Hematopoietic multipotent progenitor cell treated with erythropoietin and hydrocortisone succinate and interleukin-3 and kit ligand, for 15 days (in vitro differentiated cells): Measurements from ENCODE around the gene NOX3.

Source experiments
- DNase-seq: peaks from one replicate; pipeline ENCODE4 v3.0.0-alpha.2; 2015; ENCODE audit warnings: low spot score

The NOX3 gene

GRCh38 chr6:155434829-155435423, 20.7 kb downstream of the NOX3 start:
- DNase-seq = no peak

DNA sequence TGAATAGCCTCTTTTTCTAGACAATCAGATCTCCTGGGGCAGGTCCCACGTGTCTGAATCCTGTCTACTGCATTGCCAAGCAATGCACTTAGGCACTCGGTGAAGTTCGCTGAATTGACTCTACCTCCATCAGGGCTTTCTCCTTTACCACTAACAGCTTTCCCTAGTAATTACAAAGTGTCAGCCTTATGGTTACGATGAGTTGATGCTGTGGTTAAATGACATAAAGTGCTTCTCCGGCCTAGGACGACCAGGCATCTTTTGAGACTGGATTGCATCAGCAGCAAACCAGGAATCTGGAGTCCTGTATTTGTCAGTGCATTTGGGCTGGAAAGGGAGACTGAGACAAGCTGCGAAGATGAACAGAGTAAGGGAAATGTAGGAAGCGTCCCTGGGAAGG, 21.5 kb downstream of the NOX3 start:
- no peak for DNase-seq

DNA sequence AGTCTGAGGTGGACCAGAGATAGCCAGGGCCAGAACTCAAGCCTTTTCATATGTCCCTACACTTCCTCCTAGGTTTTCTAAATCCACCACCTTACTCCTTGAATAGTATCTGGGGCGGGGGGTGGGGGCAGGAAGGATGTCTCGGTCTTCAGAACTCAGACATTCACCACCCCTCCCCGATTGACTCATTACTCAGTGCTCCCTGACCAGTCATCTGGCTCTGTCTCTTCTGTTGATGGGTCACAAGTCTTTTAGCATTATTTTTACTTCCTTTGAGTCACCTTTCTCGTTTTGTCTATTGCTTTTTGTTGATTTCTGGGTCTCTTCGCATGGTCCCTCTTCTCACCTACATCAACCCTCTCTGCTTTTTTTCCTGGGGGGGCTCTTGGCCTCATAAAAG, 23.3 kb downstream of the NOX3 start:
- no peak for DNase-seq

DNA sequence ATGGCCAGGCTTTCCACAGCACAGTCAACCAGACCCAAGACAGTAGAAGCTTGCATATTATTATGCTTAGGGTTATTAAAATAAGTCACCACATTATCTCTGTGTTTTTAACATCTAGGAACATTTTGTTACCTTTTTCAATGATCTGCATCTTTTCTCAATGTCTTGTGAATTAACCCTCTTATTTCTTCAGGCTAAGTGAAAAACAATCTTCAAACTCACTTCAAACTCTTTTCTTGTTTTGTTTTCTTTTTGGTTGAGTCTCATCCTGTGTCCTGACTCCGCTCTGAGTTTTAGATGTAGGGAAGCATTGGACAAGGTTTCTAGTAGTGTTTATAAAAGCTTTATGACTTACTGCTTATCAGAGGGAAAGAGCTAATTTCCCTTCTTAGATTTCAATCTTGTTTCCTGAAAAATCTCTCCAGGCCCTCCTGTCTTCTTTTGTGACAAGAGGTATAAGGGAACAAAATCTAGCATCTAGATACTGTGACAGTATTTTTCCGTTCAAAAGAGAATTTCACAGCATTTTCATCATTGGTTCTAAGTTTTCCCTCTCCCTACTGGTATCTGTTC, 26.2 kb downstream of the NOX3 start:
- no peak for DNase-seq

DNA sequence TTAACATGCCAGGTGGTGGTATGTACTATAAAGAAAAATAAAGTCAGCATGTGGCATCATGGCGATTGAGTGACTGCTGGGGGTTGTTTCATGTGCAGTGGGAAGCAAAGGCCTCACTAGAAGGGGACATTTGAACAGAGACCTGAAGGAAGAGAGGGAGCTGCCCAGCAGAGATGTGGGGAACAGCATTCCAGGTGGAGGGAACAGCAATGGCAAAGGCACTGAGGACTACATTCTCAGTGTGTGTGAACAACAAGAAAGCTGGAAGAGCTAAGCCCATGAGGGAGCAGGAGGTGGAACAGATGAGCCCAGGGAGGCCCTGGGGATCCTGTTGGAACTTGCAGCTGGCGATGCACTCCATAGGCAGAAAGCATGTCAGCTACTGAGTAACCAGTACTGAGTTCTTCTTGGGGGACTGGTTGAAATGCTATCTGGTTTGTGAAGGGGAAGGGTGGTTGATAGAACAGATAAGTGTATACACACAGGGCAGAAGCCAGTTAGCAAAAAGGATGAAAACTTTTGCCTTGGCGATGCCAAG, 29.2 kb downstream of the NOX3 start:
- no peak for DNase-seq

GRCh38 chr6:155424181-155424580, 31.5 kb downstream of the NOX3 start:
- DNase-seq = no peak

DNA sequence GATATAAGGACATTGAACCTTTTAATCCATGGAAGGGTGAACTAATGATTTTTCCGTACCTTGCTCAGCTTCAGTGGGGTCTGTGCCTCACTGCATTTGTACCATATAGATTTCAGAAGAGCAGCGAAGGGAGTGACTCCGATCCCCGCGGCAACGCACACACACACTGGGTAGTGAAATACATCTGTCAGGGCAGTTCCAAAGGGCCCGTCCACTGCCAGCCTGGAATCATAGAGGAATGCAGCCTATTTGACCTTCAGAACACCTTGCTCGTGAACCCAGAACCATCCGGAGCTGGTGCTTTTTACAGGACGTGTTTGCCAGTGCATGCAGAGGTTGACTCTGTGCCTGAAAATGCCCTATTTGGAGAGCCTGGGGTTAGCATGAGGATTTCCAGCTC, 33.0 kb downstream of the NOX3 start:
- no peak for DNase-seq

DNA sequence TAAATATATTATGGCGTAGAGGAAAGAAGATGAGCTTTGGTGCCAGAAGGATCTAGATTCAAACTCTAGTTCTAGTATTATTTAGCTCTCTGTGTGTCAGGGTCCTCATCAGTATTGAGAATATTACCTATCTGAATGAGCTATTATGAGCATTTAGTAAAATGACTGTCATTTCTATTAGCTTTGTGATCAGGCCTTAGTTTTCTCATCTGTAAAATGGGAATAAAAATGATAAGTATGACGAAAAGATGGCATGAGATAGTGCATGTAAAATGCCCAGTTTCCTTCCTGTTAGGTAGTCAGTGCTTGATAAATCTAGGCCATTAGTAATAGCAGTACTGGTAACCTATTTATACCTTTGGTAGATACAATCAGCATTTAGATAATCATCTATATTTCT, 35.1 kb downstream of the NOX3 start:
- no peak for DNase-seq

DNA sequence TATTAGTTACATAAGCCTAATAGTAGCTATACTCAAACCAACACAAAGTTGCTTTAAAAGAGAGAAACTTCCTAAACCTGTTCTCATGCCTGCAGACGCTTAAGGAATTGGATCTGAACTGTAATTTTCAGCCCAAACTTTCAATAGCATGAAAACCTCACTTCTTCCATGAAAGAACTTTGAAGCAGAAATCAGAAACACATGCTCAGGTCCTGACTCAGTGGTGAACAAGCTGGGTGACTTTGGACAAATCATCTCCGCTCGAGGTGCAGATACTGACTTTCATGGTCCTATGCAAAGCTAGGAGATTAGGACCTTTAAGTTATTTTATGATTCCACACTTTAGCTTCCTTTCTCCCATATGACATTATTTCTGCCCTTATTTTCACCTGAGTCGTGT, 36.5 kb downstream of the NOX3 start:
- DNase-seq = no peak

DNA sequence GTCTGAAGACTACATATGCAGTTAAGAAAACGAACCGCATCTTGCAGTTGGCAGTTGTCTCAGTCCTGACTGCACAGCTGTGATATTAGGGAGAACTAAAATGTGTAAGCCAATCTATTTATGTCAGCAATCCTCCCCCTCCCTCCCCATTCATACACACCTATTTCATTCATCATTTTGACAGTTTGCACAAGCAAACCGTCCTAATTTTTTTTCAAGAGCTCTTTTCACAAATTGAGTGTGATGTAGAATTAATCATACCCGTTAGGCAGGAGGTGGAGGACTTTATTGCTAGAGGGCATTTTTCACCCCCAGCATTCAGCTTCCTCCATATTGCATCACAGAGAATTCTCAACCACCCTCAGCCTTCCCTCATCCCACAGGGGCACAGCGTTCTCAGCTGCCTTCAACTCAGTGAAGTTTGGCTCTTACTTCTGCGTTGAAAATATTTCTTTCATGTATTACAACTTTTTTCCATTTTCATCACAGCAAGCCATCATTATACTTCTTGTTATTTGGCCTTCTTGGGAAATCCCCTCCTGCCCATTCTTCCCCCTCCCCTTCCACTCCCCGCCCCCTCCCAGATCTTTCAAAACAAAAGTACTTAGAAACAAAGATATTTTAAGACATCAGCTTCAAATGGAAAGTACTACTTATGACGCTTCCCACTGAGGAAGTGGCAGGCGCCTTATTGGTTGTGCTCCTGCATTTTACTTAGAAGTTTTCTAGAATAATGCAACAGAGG, 37.5 kb downstream of the NOX3 start:
- DNase-seq = no peak

- DNase-seq = no peak
Observed at GRCh38 chr6:155417454-155417853, 38.2 kb downstream of the NOX3 start.

GRCh38 chr6:155415953-155416352, 39.7 kb downstream of the NOX3 start:
- no peak for DNase-seq

DNA sequence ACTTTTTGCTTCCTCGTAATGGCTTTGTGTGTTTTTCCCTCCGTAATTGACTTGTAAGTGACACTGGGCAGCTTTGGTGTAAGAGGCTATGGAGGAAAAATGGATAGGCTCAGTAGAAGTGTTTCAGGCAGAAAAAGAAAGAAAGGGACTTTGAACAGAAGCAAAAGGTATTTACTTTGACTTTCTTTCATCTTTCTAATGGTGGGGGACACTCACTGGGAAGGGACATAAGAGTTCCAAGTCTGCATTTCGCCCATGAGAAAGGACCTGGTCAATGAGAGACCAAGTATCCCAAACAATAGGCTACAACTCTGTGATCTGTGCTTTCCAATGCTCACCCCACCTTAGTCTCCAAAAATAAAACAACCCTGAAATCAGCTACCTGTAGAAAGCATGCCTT, 41.6 kb downstream of the NOX3 start:
- no peak for DNase-seq

DNA sequence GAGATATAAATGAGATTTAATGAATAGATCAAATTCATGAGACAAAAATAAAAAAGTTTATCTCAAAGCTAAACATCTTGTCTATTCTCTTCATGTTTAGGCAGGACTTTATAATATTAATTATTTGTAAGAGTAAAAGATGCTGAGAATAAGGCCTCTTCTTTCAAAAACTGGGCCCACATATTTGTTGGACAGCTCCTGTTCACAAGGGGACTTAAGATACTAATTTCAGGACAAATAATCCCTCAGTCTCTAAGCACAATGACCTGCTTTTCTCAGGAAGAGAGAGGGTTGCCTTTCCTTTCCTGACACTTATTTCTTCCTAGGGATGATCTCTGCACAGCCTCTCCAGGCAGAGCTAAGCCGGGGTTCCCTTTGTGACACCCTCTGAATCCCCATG, 43.3 kb downstream of the NOX3 start:
- DNase-seq = no peak

GRCh38 chr6:155411154-155412052, 44.2 kb downstream of the NOX3 start:
- no peak for DNase-seq

DNA sequence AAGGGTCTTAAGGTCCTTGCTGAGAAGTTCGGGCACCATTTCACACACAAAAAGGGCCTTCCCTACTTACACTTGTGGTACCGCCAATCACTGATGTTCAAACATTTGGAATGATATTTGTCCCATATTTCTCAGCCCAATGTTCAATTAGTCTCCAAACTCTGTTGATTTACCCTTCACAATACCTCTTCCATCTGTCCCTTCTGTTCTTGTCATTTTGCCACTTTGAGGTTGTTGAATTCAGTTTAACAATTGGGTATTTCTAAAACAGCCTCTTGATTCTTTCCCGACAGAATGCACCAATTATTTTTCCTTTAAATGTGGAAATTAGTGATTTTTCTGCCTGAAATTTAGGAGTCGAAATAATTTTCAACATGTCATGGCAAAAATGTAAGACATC, 46.2 kb downstream of the NOX3 start:
- DNase-seq = no peak

DNA sequence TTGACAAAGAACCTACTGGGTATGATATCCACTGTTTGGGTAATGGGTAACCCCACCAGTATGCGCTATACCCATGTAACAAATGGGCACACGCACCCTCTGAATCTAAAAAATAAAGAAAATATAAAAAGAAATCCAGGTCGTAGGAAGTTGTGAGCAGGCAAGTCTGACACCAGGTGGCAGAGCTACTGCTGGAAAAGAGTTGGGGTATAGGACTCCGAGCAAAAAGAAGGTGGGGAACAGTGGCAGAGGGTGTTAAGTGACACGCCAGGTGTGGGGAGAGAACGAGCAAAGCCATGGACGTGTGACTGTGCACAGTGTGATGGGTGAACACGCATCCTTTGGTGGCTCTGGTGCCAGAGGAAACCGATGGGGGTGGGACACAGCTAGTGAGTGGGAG, 46.7 kb downstream of the NOX3 start:
- no peak for DNase-seq

DNA sequence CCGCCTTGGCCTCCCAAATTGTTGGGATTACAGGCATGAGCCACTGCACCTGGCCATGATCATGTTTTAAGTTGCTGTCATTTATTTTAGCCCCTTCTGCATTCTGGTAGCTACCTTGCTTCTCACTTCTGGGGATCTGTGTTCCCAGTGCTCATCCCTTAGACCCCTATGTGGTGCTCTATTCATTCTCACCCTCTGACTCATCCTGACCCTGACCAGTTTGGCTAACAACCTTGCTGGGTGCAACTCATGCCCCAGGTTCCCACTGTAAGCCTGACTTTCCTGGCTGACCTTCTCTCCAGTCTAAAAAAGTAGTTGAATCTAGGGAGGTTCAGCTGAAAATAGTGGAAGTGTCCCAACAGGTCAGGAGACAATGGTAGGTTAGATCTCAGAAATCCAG, 47.4 kb downstream of the NOX3 start:
- no peak for DNase-seq

- DNase-seq = no peak
Observed at GRCh38 chr6:155406801-155407200, 48.8 kb downstream of the NOX3 start.

- no peak for DNase-seq
Observed at GRCh38 chr6:155404937-155405336, 50.7 kb downstream of the NOX3 start.

- no peak for DNase-seq
Observed at GRCh38 chr6:155402656-155403304, 52.9 kb downstream of the NOX3 start.

GRCh38 chr6:155400654-155400965, 55.0 kb downstream of the NOX3 start:
- DNase-seq = no peak
